WTC11 (cell line): ENCODE measurements around the gene CPNE8. TPM values are rescaled to one million over a fixed set of nuclear protein-coding genes. Genes with fewer than 3 reads are reported as not detected.

ENCODE experiments used
- ATAC-seq: fragments of 200-7000 bp; cut with Tn5 transposase; 2 replicates; pipeline ENCODE4 v1.10.0; 2021; ENCODE audit warnings: mild to moderate bottlenecking, moderate library complexity
- CTCF ChIA-PET: fragments of 300-600 bp; sonication (Branson Sonifier 250); formaldehyde crosslinking; loops from one replicate; lab custom pipeline; 2021; ENCODE audit warnings: antibody characterized with exemption; lab: Charles Lee
- POLR2A ChIA-PET: fragments of 350-600 bp; sonication (Branson Sonifier 250); formaldehyde crosslinking; loops from one replicate; lab custom pipeline; 2021; ENCODE audit warnings: antibody characterized with exemption; lab: Charles Lee
- DNase-seq: peaks from one replicate; pipeline ENCODE4 v3.0.0; 2021; ENCODE audit warnings: low spot score
- H3K27ac Mint-ChIP-seq: 2 replicates; pipeline ENCODE4 v1.8.0; 2021; ENCODE audit warnings: mixed read lengths
- H3K27me3 Mint-ChIP-seq: 2 replicates; pipeline ENCODE4 v1.8.0; 2021; ENCODE audit warnings: low read depth, mild to moderate bottlenecking, moderate library complexity, mixed read lengths
- H3K36me3 Mint-ChIP-seq: 2 replicates; pipeline ENCODE4 v1.8.0; 2021; ENCODE audit warnings: mixed read lengths
- H3K4me1 Mint-ChIP-seq: 2 replicates; pipeline ENCODE4 v1.8.0; 2022; ENCODE audit warnings: mixed read lengths
- H3K4me3 Mint-ChIP-seq: 2 replicates; pipeline ENCODE4 v1.8.0; 2021; ENCODE audit warnings: mild to moderate bottlenecking, moderate library complexity, mixed read lengths
- H3K9me3 Mint-ChIP-seq: 2 replicates; pipeline ENCODE4 v1.8.0; 2021; ENCODE audit warnings: mixed read lengths
- ARID4B ChIP-seq: sonication (generic); formaldehyde crosslinking; IDR thresholded peaks from 2 replicates; pipeline ENCODE4 v1.8.0; 2023; ENCODE audit warnings: missing genetic modification reagents, mild to moderate bottlenecking, borderline replicate concordance
- ATF2 ChIP-seq: sonication (generic); formaldehyde crosslinking; IDR thresholded peaks from 2 replicates; pipeline ENCODE4 v1.8.1; 2022; ENCODE audit warnings: low read depth, missing genetic modification reagents, borderline replicate concordance
- ATF3 ChIP-seq: sonication (generic); formaldehyde crosslinking; conservative IDR thresholded peaks from 2 replicates; pipeline ENCODE4 v1.8.1; 2022; ENCODE audit warnings: mild to moderate bottlenecking, missing genetic modification reagents
- ERG ChIP-seq: fragments of 250-450 bp; sonication (Bioruptor Pico); IDR thresholded peaks from 2 replicates; pipeline ENCODE4 v1.8.0; 2021; ENCODE audit warnings: mild to moderate bottlenecking
- GABPB1 ChIP-seq: sonication (generic); formaldehyde crosslinking; IDR thresholded peaks from 2 replicates; pipeline ENCODE4 v1.8.1; 2023; ENCODE audit warnings: mild to moderate bottlenecking, missing genetic modification reagents
- JAZF1 ChIP-seq: fragments of 250-450 bp; sonication (Bioruptor Pico); IDR thresholded peaks from 2 replicates; pipeline ENCODE4 v1.9.0; 2021; ENCODE audit warnings: moderate library complexity, mild to moderate bottlenecking, inconsistent platforms
- NFE2L1 ChIP-seq: sonication (generic); formaldehyde crosslinking; IDR thresholded peaks from 2 replicates; pipeline ENCODE4 v1.8.1; 2023; ENCODE audit warnings: missing genetic modification reagents
- NR3C1 ChIP-seq: sonication (generic); formaldehyde crosslinking; conservative IDR thresholded peaks from 2 replicates; pipeline ENCODE4 v1.8.1; 2023; ENCODE audit warnings: low read depth, mild to moderate bottlenecking, missing genetic modification reagents
- RELA ChIP-seq: sonication (generic); formaldehyde crosslinking; IDR thresholded peaks from 2 replicates; pipeline ENCODE4 v1.8.1; 2022; ENCODE audit warnings: missing genetic modification reagents, mild to moderate bottlenecking, borderline replicate concordance
- SMAD3 ChIP-seq: sonication (generic); formaldehyde crosslinking; IDR thresholded peaks from 2 replicates; pipeline ENCODE4 v1.8.0; 2022; ENCODE audit warnings: missing genetic modification reagents, mild to moderate bottlenecking, borderline replicate concordance
- ZNF138 ChIP-seq: sonication (generic); formaldehyde crosslinking; conservative IDR thresholded peaks from 2 replicates; pipeline ENCODE4 v1.8.1; 2022; ENCODE audit warnings: mild to moderate bottlenecking, moderate library complexity, missing genetic modification reagents
- total RNA-seq: library from RNA; stranded (reverse); gene quantifications from 3 replicates; pipeline ENCODE4 v1.2.3, GENCODE V29; 2021

The CPNE8 gene
- total RNA-seq, 1 experiment from 2014 or later = 8.3 TPM

- Mint-ChIP-seq H3K4me3 (no peak overlapping the region), H3K27me3 (no peaks in the 10 kb centered on the region), H3K4me1 (peaks cover 30% of the 10 kb centered on the region), H3K9me3 (peaks cover 13% of the 10 kb centered on the region), H3K36me3 (peaks cover 7% of the 10 kb centered on the region), H3K27ac (no peak overlapping the region)
- DNase-seq (no peak), ATAC-seq (no peak)
- TF ChIP-seq ARID4B (CRISPR knock-in tag) (no peak), ZNF138 (CRISPR knock-in tag) (no peak), SMAD3 (CRISPR knock-in tag) (no peak), ATF2 (CRISPR knock-in tag) (no peak), NR3C1 (CRISPR knock-in tag) (no peak), JAZF1 (CRISPR knock-in tag) (no peak)
- POLR2A ChIA-PET = no interaction called here
- CTCF ChIA-PET = interaction anchor here (0.8 to 4.3 kb wide), 2 partner anchors 11 to 231 kb away, joined by 3 to 28 read pairs; no protein-coding TSS in a partner anchor
Measured at GRCh38 chr12:38895446-38895845, 9.9 kb downstream of the CPNE8 start.

GRCh38 chr12:38892976-38893375, 12.4 kb downstream of the CPNE8 start:
- Mint-ChIP-seq H3K9me3 (peaks cover 20% of the 10 kb centered on the region), H3K36me3 (peaks cover 9% of the 10 kb centered on the region), H3K27me3 (no peaks in the 10 kb centered on the region), H3K27ac (no peak overlapping the region), H3K4me1 (peaks cover 17% of the 10 kb centered on the region), H3K4me3 (no peak overlapping the region)
- CTCF ChIA-PET = no interaction called here
- DNase-seq (no peak), ATAC-seq (no peak)
- TF ChIP-seq ERG (no peak), RELA (no peak), ATF3 (CRISPR knock-in tag) (no peak)
- POLR2A ChIA-PET = no interaction called here

GRCh38 chr12:38892087-38892786, 13.2 kb downstream of the CPNE8 start:
- ATAC-seq = no peak
- Mint-ChIP-seq H3K36me3 (peaks cover 9% of the 10 kb centered on the region), H3K9me3 (peaks cover 20% of the 10 kb centered on the region), H3K4me3 (no peak overlapping the region), H3K27ac (no peak overlapping the region)
- DNase-seq = no peak
- no peak for TF ChIP-seq NFE2L1 (CRISPR knock-in tag)
- TF ChIP-seq GABPB1 (CRISPR knock-in tag) = peak; percentile 73; the same call in 1 of the 2 replicates
- TF ChIP-seq, all 79 proteins: peak for 1
- CTCF ChIA-PET = no interaction called here
- POLR2A ChIA-PET = no interaction called here
- H3K4me1 Mint-ChIP-seq = peaks cover 11% of the 10 kb centered on the region
- no peaks in the 10 kb centered on the region for H3K27me3 Mint-ChIP-seq
